SK-N-SH treated with all-trans-retinoic acid at 6 μM for 48 hours (cell line): ENCODE results near the gene ZNF836.
A peak's percentile ranks its signal among the peaks of the same experiment; 100 is the strongest.

Experiments
- ATAC-seq: fragments of 200-7000 bp; cut with Tn5 transposase; 3 replicates; pipeline ENCODE4 v1.9.1; 2020; ENCODE audit warnings: mild to moderate bottlenecking, moderate library complexity
- ARNTL ChIP-seq: fragments of 450-650 bp; formaldehyde crosslinking; IDR thresholded peaks from 2 replicates; pipeline ENCODE4 v1.5.0; 2020; ENCODE audit warnings: low read depth, mild to moderate bottlenecking, moderate library complexity, borderline replicate concordance
- BACH2 ChIP-seq: fragments of 250-450 bp; sonication (Bioruptor Pico); IDR thresholded peaks from 2 replicates; pipeline ENCODE4 v1.9.0; 2021; ENCODE audit warnings: mild to moderate bottlenecking, borderline replicate concordance
- CREB5 ChIP-seq: fragments of 250-450 bp; sonication (Bioruptor Pico); IDR thresholded peaks from 2 replicates; pipeline ENCODE4 v1.5.1; 2020; ENCODE audit warnings: low read depth, mild to moderate bottlenecking, moderate library complexity
- CSDC2 ChIP-seq: fragments of 250-450 bp; sonication (Bioruptor Pico); IDR thresholded peaks from 2 replicates; pipeline ENCODE4 v1.5.0; 2020; ENCODE audit warnings: mild to moderate bottlenecking, moderate library complexity
- CSRNP3 ChIP-seq: fragments of 250-450 bp; sonication (Bioruptor Pico); IDR thresholded peaks from 2 replicates; pipeline ENCODE4 v1.5.1; 2021; ENCODE audit warnings: mild to moderate bottlenecking, moderate library complexity
- ESRRG ChIP-seq: fragments of 250-450 bp; sonication (Bioruptor Pico); IDR thresholded peaks from 2 replicates; pipeline ENCODE4 v1.6.1; 2021; ENCODE audit warnings: mild to moderate bottlenecking
- GLIS3 ChIP-seq: fragments of 250-450 bp; sonication (Bioruptor Pico); IDR thresholded peaks from 2 replicates; pipeline ENCODE4 v1.5.0; 2020; ENCODE audit warnings: mild to moderate bottlenecking, moderate library complexity
- ISL1 ChIP-seq: fragments of 250-450 bp; sonication (Bioruptor Pico); IDR thresholded peaks from 2 replicates; pipeline ENCODE4 v2.1.2; 2022; ENCODE audit warnings: mild to moderate bottlenecking, moderate library complexity
- OSR1 ChIP-seq: fragments of 250-450 bp; sonication (Bioruptor Pico); IDR thresholded peaks from 2 replicates; pipeline ENCODE4 v1.8.0; 2022; ENCODE audit warnings: moderate library complexity, mild to moderate bottlenecking, inconsistent platforms
- PATZ1 ChIP-seq: fragments of 250-450 bp; sonication (Bioruptor Pico); IDR thresholded peaks from 2 replicates; pipeline ENCODE4 v1.8.0; 2020; ENCODE audit warnings: mild to moderate bottlenecking, moderate library complexity, borderline replicate concordance
- POU6F1 ChIP-seq: fragments of 250-450 bp; sonication (Bioruptor Pico); IDR thresholded peaks from 2 replicates; pipeline ENCODE4 v1.8.0; 2021; ENCODE audit warnings: low read depth, mild to moderate bottlenecking, moderate library complexity, borderline replicate concordance
- PPARA ChIP-seq: fragments of 250-450 bp; sonication (Bioruptor Pico); IDR thresholded peaks from 2 replicates; pipeline ENCODE4 v1.5.0; 2020; ENCODE audit warnings: mild to moderate bottlenecking, borderline replicate concordance
- RARB ChIP-seq: fragments of 250-450 bp; sonication (Bioruptor Pico); IDR thresholded peaks from 2 replicates; pipeline ENCODE4 v1.8.0; 2021; ENCODE audit warnings: mild to moderate bottlenecking, moderate library complexity
- SNAI2 ChIP-seq: fragments of 250-450 bp; sonication (Bioruptor Pico); IDR thresholded peaks from 2 replicates; pipeline ENCODE4 v1.5.0; 2020; ENCODE audit warnings: mild to moderate bottlenecking, moderate library complexity
- TCF4 ChIP-seq: fragments of 250-450 bp; sonication (Bioruptor Pico); IDR thresholded peaks from 2 replicates; pipeline ENCODE4 v1.8.0; 2021; ENCODE audit warnings: mild to moderate bottlenecking, moderate library complexity, borderline replicate concordance
- TOX ChIP-seq: fragments of 250-450 bp; sonication (Bioruptor Pico); IDR thresholded peaks from 2 replicates; pipeline ENCODE4 v1.8.0; 2021; ENCODE audit warnings: mild to moderate bottlenecking, moderate library complexity, borderline replicate concordance
- ZC3H10 ChIP-seq: fragments of 250-450 bp; sonication (Bioruptor Pico); IDR thresholded peaks from 2 replicates; pipeline ENCODE4 v1.5.1; 2021; ENCODE audit warnings: mild to moderate bottlenecking, moderate library complexity
- ZFP3 ChIP-seq: fragments of 250-450 bp; sonication (Bioruptor Pico); IDR thresholded peaks from 2 replicates; pipeline ENCODE4 v1.5.0; 2020; ENCODE audit warnings: mild to moderate bottlenecking, moderate library complexity
- ZFP30 ChIP-seq: fragments of 450-650 bp; formaldehyde crosslinking; IDR thresholded peaks from 2 replicates; pipeline ENCODE4 v1.5.0; 2022; ENCODE audit warnings: mild to moderate bottlenecking, moderate library complexity
- ZNF70 ChIP-seq: fragments of 450-650 bp; formaldehyde crosslinking; IDR thresholded peaks from 2 replicates; pipeline ENCODE4 v1.5.0; 2020; ENCODE audit warnings: mild to moderate bottlenecking, moderate library complexity
- ZNF8 ChIP-seq: fragments of 450-650 bp; formaldehyde crosslinking; IDR thresholded peaks from 2 replicates; pipeline ENCODE4 v1.5.0; 2020; ENCODE audit warnings: mild to moderate bottlenecking, moderate library complexity

Gene ZNF836

GRCh38 chr19:52171321-52172169 is at the start of gene ZNF836:
ZNF836 (minus strand) TSS chr19:52171621; CDS start chr19:52168072, 3,549 bp downstream.
- peak; percentile 96 for ATAC-seq
- TF ChIP-seq GLIS3 (no peak), OSR1 (CRISPR knock-in tag) (no peak), ZFP3 (CRISPR knock-in tag) (no peak), PPARA (no peak), PATZ1 (no peak)

- no peak for ATAC-seq
- TF ChIP-seq SNAI2 (CRISPR knock-in tag) (no peak), CSRNP3 (CRISPR knock-in tag) (no peak), ZFP30 (CRISPR knock-in tag) (no peak), OSR1 (CRISPR knock-in tag) (no peak), RARB (CRISPR knock-in tag) (no peak), ARNTL (CRISPR knock-in tag) (no peak), ISL1 (CRISPR knock-in tag) (no peak)
Observed at GRCh38 chr19:52221031-52221430, 49.6 kb upstream of the ZNF836 start.

- no peak for TF ChIP-seq ESRRG (CRISPR knock-in tag)
- no peak for TF ChIP-seq ZNF8 (CRISPR knock-in tag)
- no peak for TF ChIP-seq ZFP30 (CRISPR knock-in tag)
- TF ChIP-seq CREB5 (CRISPR knock-in tag) = no peak
- no peak for TF ChIP-seq ZNF70
- TF ChIP-seq SNAI2 (CRISPR knock-in tag) = no peak
- no peak for TF ChIP-seq ZFP3 (CRISPR knock-in tag)
- no peak for TF ChIP-seq ISL1 (CRISPR knock-in tag)
- no peak for TF ChIP-seq CSDC2 (CRISPR knock-in tag)
- no peak for ATAC-seq
Observed at GRCh38 chr19:52219611-52220010, 48.2 kb upstream of the ZNF836 start.

- ATAC-seq = no peak
- TF ChIP-seq GLIS3 (no peak), ZNF70 (no peak), ZC3H10 (CRISPR knock-in tag) (no peak), BACH2 (CRISPR knock-in tag) (no peak), TOX (CRISPR knock-in tag) (no peak), SNAI2 (CRISPR knock-in tag) (no peak), ISL1 (CRISPR knock-in tag) (no peak), ZNF8 (CRISPR knock-in tag) (no peak), POU6F1 (CRISPR knock-in tag) (no peak), CSDC2 (CRISPR knock-in tag) (no peak), ARNTL (CRISPR knock-in tag) (no peak), TCF4 (CRISPR knock-in tag) (no peak), ESRRG (CRISPR knock-in tag) (no peak), PATZ1 (no peak), CREB5 (CRISPR knock-in tag) (no peak)
Observed at GRCh38 chr19:52217576-52217975, 46.2 kb upstream of the ZNF836 start.
